Suprapubic skin (tissue), 3 donors: ENCODE measurements around the gene MGME1.

Experiments used
- CTCF ChIP-seq, 2 donors: fragments of 200-600 bp in 1 of 2; fragments of 450-650 bp in 1 of 2; sonication (generic) in 1 of 2; IDR thresholded peaks; one replicate each; pipeline ENCODE4 v1.5.1; 2016 to 2019; ENCODE audit warnings: antibody characterized with exemption in 2 of 2, mild to moderate bottlenecking in 1 of 2, moderate library complexity in 1 of 2
- POLR2AphosphoS5 ChIP-seq, 3 donors: sonication (generic); formaldehyde crosslinking; IDR thresholded peaks; one replicate each; pipeline ENCODE4 v1.6.1; 2017; ENCODE audit warnings: antibody characterized with exemption in 3 of 3

- TF ChIP-seq POLR2AphosphoS5 (IDR thresholded peaks at IDR 0.05) (no peak), CTCF (IDR thresholded peaks at IDR 0.05) (no peak)
Measured at GRCh38 chr20:17961587-17961940, 7.3 kb upstream of the MGME1 start.
